ENCODE measurements around the gene NFIX.

The NFIX gene

GRCh38 chr19:13044231-13044836 lies 49.1 kb downstream of the NFIX start:
- Histone ChIP-seq H2AFZ (ENCODE audit: low read depth, low read length) (no peak overlapping the region), H4K20me1 (ENCODE audit: insufficient read depth, low read length) (no peaks in the 10 kb centered on the region)

GRCh38 chr19:13045812-13046211 lies 50.5 kb downstream of the NFIX start:
- no peak overlapping the region for H3K27ac ChIP-seq (ENCODE audit: low read length)
- no peak overlapping the region for H3K4me3 ChIP-seq (ENCODE audit: low read length)
- H3K9ac ChIP-seq (ENCODE audit: low read length): no peak overlapping the region
- TF ChIP-seq CTCF (IDR thresholded peaks at IDR 0.05; ENCODE audit: low read depth, low read length) (no peak), EZH2phosphoT487 (IDR thresholded peaks at IDR 0.05; ENCODE audit: low read depth) (no peak)
- H3K27me3 ChIP-seq (ENCODE audit: low read depth, low read length): no peaks in the 10 kb centered on the region; the same call in 1 of the 2 replicates
- H3K36me3 ChIP-seq (replicated peaks; ENCODE audit: low read depth, low read length): no peaks in the 10 kb centered on the region
- H3K79me2 ChIP-seq (ENCODE audit: low read length): no peaks in the 10 kb centered on the region
- H3K9me3 ChIP-seq (ENCODE audit: insufficient read depth, low read length): no peaks in the 10 kb centered on the region
- peaks cover 2% of the 10 kb centered on the region for H3K4me1 ChIP-seq (ENCODE audit: low read length)
- 0 out of 2 replicates have a peak, but pooled peaks cover under 1% of the 10 kb centered on the region for H4K20me1 ChIP-seq (ENCODE audit: insufficient read depth, low read length)
- H2AFZ ChIP-seq (ENCODE audit: low read depth, low read length): no peak overlapping the region
- no peak overlapping the region for H3K4me2 ChIP-seq (ENCODE audit: low read length)

More at GRCh38 chr19:13044231-13044836, 49.1 kb downstream of the NFIX start:
- no peaks in the 10 kb centered on the region for H3K36me3 ChIP-seq (replicated peaks; ENCODE audit: low read depth, low read length)
- TF ChIP-seq EZH2phosphoT487 (IDR thresholded peaks at IDR 0.05; ENCODE audit: low read depth): no peak
- TF ChIP-seq CTCF (IDR thresholded peaks at IDR 0.05; ENCODE audit: low read depth, low read length): no peak
- H3K4me3 ChIP-seq (ENCODE audit: low read length): no peak overlapping the region
- no peaks in the 10 kb centered on the region for H3K9me3 ChIP-seq (ENCODE audit: insufficient read depth, low read length)
- no peaks in the 10 kb centered on the region for H3K27me3 ChIP-seq (ENCODE audit: low read depth, low read length)
- no peak overlapping the region for H3K27ac ChIP-seq (ENCODE audit: low read length)
- no peak overlapping the region for H3K4me2 ChIP-seq (ENCODE audit: low read length)
- H3K4me1 ChIP-seq (ENCODE audit: low read length): no peaks in the 10 kb centered on the region; the same call in 1 of the 2 replicates
- H3K79me2 ChIP-seq (ENCODE audit: low read length): no peaks in the 10 kb centered on the region
- H3K9ac ChIP-seq (ENCODE audit: low read length): no peak overlapping the region

GRCh38 chr19:13047374-13047773 lies 52.1 kb downstream of the NFIX start:
- H4K20me1 ChIP-seq (ENCODE audit: insufficient read depth, low read length): peaks cover 10% of the 10 kb centered on the region; the same call in 1 of the 2 replicates
- peaks cover 17% of the 10 kb centered on the region for H3K4me1 ChIP-seq (ENCODE audit: low read length)
- no peaks in the 10 kb centered on the region for H3K79me2 ChIP-seq (ENCODE audit: low read length)
- no peaks in the 10 kb centered on the region for H3K36me3 ChIP-seq (replicated peaks; ENCODE audit: low read depth, low read length)
- no peak overlapping the region for H2AFZ ChIP-seq (ENCODE audit: low read depth, low read length)
- no peak overlapping the region for H3K27ac ChIP-seq (ENCODE audit: low read length)
- no peak overlapping the region for H3K9ac ChIP-seq (ENCODE audit: low read length)
- H3K4me3 ChIP-seq (ENCODE audit: low read length): no peak overlapping the region
- H3K4me2 ChIP-seq (ENCODE audit: low read length): no peak overlapping the region
- peaks cover 7% of the 10 kb centered on the region for H3K27me3 ChIP-seq (ENCODE audit: low read depth, low read length)
- TF ChIP-seq EZH2phosphoT487 (IDR thresholded peaks at IDR 0.05; ENCODE audit: low read depth): no peak
- TF ChIP-seq CTCF (IDR thresholded peaks at IDR 0.05; ENCODE audit: low read depth, low read length): no peak
- no peaks in the 10 kb centered on the region for H3K9me3 ChIP-seq (ENCODE audit: insufficient read depth, low read length)

GRCh38 chr19:13050274-13050673 lies 55.0 kb downstream of the NFIX start:
- peaks cover 12% of the 10 kb centered on the region for H3K27me3 ChIP-seq (ENCODE audit: low read depth, low read length)
- TF ChIP-seq EZH2phosphoT487 (IDR thresholded peaks at IDR 0.05; ENCODE audit: low read depth): no peak
- TF ChIP-seq CTCF (IDR thresholded peaks at IDR 0.05; ENCODE audit: low read depth, low read length): no peak
- H3K4me2 ChIP-seq (ENCODE audit: low read length): no peak overlapping the region
- H3K9me3 ChIP-seq (ENCODE audit: insufficient read depth, low read length): no peaks in the 10 kb centered on the region
- no peaks in the 10 kb centered on the region for H3K79me2 ChIP-seq (ENCODE audit: low read length)
- peaks cover 17% of the 10 kb centered on the region for H3K4me1 ChIP-seq (ENCODE audit: low read length)
- peaks cover 10% of the 10 kb centered on the region; the same call in 1 of the 2 replicates for H4K20me1 ChIP-seq (ENCODE audit: insufficient read depth, low read length)
- no peak overlapping the region for H3K4me3 ChIP-seq (ENCODE audit: low read length)
- no peak overlapping the region for H3K9ac ChIP-seq (ENCODE audit: low read length)
- H2AFZ ChIP-seq (ENCODE audit: low read depth, low read length): no peak overlapping the region
- H3K27ac ChIP-seq (ENCODE audit: low read length): no peak overlapping the region
- no peaks in the 10 kb centered on the region for H3K36me3 ChIP-seq (replicated peaks; ENCODE audit: low read depth, low read length)

All from OCI-LY3 (cell line).